Stromal cell of bone marrow (primary cell): Measurements from ENCODE around the gene GATC.
"Not testable (repeated sequence)": the region's sequence is repeated elsewhere in the genome, so short reads cannot be mapped to it uniquely, and the experiment has no call there.

Experiments used
- DNase-seq: peaks from one replicate; pipeline ENCODE4 v3.0.0-alpha.2; 2012; ENCODE audit warnings: low read depth

The GATC gene

DNA sequence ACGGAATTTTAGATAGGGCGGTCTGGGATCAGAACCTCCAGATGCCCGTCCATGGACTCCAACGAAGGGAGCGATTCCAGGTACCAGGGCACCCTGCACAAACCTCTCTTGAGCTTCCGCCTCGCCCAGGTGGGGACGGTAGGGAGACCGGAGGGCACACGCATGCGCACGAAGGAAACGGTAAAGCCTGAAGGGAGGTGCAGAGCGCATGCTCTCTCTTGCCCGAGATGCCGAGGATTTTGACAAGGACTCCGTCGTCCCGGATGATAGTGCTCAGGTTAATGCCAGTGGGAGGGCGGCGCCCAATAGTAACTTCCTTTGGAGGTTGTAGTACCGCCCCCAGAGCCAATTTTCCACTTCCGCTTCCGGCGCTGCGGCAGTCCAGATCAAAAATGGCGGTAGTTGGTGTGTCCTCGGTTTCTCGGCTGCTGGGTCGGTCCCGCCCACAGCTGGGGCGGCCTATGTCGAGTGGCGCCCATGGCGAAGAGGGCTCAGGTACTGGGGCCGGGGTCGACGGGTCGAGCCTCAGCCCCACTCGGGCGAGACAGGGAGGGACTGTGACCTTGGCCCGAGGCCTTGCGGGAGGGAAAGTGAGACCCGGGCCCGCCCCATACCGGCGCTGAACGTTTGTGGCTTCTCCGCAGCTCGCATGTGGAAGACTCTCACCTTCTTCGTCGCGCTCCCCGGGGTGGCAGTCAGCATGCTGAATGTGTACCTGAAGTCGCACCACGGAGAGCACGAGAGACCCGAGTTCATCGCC is 8.3 kb upstream of the GATC start, which contains the start of gene COX6A1:
Gene COX6A1, plus strand, starts transcription at position 379 of the 760 bp plus-strand sequence. Its CDS starts 14 bp downstream, at position 393.
- peak; percentile 95 for DNase-seq

DNA sequence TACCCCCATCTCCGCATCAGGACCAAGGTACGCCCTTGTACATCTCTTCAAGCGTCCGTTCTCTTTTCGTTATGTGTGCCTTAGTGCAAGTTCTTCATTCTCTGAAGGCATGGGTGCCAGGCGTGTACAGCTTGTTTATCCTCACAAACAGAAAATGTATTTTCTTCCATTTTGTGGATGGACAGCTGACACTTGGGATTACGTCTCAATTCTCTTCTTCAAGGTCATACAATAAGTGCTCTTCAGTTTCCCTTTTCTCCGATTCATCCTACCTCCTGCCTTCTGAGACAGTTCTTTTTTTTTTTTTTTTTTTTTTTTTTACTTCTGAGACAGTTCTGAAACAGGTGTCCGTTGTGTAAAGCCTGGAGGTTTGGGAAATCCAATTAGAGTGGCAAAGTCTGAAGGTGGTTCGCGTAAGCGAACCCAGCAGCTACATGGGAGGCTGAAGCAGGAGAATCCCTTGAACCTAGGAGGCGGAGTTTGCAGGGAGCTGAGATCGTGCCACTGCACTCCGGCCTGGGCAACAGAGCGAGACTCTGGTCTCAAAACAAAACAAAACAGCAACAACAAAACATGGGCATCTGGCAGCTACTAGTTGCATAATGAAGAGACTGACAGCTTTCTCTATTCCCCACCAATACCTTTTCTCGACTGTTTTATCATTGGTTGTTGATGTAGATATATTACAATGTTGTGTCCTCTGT is 7.6 kb upstream of the GATC start:
- DNase-seq, result no peak

DNA sequence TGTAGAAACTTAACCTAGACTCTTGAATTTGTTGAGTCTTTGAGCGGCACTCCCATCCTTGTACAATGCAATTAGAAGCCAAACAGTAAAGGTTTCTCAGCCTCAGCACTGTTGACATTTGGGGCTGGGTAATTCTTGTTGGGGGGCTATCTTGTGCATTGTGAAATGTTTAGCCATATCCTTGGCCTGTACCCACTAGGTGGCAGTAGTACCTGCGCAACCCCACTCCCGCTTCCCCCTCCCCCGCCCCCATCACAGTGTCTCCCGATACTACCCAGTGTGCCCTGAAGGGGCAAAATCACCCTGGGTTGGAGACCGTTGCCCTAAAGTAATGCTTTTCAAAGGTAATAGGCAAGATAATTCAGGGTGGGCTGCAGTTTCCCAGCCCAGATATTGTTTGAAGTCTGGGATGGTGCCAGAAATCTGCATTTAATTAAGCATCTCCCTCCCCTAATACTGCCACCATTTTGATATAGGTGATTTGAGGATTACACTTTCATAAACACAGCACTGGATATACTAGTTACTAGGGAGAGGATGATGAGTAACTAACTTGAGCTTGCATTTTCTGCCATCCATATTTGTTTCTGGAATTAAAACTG is 6.5 kb upstream of the GATC start:
- peak; percentile 12 for DNase-seq

DNA sequence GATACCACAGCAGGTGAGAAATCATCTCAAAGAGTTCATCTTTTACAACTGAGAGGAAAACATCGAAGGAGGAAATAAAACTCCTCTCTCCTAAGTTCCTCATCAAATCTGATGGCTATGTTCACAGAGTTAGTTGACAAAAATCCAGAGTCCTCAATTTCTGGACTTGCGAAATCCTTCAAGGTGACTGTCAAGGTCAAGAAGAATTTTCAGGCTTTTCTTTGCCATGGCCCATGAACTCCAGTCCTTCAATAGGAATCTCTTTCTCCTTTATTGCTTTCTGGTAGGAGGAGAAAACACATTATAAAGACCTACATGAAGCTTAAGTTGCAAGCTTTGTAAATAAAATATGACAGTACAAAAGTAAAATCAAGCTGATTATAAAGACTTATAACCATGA is 1.6 kb upstream of the GATC start:
- DNase-seq, result no peak

DNA sequence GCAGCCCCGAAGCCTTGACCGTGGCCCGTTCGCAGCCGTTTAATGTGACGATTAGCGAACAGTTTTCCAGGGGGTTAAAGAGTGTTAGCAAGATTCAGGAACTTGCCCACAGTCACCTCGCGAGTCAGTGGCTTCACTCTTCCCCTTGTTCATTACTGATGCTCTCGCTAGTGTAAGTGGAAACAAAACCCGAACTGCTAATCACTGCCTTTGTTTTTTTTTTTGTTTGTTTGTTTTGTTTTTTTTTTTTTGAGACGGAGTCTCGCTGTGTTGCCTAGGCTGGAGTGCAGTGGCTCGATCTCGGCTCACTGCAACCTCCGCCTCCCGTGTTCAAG is 567 bp downstream of the GATC start:
- DNase-seq, result not testable (repeated sequence)

DNA sequence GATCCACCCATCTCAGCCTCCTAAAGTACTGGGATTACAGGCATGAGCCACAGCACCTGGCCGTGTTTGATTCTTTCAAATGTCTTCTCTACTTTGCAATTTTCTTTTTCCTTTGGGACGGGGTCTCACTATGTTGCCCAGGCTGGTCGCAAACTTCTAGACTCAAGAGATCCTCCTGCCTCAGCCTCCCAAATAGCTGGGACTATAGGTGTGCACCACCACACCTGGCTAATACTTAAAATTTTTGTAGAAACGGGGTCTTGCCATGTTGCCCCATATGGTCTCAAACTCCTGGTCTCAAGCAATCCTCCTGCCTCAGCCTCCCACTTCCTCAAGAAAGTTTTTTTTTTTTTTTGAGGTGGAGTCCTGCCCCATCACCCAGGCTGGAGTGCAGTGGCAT is 1.7 kb downstream of the GATC start:
- no peak for DNase-seq

DNA sequence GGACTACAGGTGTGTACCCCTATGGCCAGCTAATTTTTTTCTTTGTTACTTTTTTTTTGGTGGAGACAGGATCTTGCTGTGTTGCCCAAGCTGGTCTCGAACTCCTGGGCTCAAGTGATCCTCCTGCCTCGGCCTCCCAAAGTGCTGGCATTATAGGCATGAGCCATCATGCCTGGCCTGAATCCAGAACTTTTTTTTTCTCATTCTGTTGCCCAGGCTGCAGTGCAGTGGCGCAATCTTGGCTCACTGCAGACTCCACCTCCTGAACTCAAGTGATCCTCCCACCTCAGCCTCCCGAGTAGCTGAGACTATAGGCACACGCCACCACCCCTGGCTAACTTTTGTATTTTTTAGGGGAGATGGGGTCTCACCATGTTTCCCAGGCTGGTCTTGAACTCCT is 6.3 kb downstream of the GATC start:
- not testable (repeated sequence) for DNase-seq

DNA sequence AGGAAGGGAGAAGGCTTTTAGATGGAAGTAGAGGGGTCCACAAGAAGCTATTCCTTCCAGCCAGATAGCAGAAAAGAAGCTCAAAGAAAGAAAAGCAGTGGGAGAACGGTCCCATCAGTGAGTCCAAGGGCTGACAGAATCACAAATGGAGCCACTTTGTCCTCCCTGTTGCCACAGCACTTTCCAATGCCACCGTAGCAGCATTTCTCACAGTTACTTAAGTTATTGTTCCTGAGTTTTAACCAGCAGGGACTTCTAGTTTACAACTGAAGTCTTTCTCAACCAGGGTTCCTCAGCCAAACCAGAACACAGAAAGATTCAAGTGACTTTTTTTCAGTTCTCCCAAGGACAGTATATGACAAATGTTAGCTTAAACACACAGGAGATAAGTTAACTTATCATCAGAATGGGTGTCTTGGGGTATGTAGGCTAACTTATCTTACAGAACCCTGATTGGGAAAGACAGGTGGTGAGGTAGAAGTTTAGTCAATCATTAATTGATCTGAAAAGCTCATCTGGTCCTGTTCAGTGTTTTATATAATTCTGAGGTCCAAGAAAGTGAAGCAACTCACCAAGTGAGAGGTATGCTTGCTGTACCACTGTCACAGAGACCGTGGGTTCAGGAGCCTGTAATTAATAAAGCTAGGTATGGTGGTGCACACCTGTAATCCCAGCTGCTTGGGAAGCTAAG is 7.0 kb downstream of the GATC start:
- no peak for DNase-seq

DNA sequence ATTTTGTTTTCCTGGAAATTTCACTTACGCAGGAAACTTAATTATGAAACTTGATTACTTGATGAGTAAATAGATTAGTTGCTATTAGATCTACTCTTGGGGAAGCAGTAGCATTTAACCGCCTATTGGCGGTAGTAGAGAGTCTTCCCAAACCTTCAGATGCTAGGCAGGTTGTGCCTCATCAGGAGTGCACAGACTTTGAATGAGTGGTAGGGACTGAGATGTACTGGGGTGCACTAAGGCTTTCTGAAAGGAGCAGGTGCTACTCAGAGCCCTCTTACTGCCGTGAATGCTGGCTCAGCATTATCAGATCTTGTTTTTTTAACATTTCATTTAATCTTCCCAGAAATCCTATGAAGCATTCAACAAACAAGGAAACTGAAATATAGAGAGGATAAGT is 7.7 kb downstream of the GATC start:
- DNase-seq, result no peak

DNA sequence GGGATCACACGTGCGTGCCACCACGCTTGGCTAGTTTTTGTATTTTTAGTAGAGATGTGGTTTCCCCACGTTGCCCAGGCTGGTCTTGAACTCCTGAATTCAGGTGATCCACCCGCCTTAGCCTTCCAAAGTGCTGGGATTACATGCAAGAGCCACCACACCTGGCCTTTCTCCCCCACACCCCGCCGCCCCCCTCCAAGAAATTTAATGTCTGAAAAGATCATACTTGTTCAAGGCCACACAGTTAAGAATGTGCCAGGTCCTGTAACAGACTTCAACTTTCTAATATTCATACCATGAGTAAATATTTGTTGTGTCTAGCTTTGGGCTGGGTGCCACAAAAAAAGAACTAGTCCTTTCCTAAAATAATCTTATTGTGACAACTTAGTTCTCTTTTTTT is 9.1 kb downstream of the GATC start:
- DNase-seq, result no peak

DNA sequence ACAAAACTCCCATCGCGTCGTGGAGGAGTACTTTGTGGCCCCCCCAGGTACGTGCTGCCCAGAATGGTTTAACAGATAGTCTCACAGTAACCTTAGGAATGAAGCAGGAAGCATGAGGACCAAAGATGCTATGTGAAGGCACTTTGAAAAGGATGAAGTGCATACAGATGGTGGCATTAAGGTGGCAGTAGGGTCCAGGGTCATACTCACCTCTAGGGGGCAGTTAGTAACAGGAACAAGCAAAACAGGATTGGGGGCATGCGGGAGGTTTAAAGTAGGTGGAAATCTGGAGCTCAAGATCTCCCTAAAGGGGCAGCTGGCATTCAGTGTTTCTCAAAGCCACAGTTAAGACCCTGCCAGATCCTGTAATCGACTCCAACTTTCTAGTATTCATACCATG is 10.9 kb downstream of the GATC start:
- DNase-seq, result no peak

DNA sequence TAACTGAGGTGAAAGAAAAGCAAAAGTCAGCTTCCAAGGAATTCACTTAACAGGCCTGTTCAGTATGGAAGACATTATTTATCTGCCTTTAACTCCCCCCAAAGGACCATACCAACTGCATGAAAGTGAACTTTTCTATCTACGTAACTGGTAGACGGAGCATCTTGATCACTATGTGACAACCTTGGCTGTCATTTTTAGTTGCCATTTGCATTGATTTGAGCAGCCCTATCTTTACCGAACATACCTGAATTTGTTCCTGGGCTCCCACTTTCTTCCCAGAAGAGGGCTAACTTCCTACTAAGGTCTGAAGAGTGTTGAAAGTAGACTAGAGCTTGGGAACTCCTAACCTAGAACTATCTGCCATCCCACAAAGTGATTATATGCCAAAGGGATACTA is 13.9 kb downstream of the GATC start:
- DNase-seq, result no peak

DNA sequence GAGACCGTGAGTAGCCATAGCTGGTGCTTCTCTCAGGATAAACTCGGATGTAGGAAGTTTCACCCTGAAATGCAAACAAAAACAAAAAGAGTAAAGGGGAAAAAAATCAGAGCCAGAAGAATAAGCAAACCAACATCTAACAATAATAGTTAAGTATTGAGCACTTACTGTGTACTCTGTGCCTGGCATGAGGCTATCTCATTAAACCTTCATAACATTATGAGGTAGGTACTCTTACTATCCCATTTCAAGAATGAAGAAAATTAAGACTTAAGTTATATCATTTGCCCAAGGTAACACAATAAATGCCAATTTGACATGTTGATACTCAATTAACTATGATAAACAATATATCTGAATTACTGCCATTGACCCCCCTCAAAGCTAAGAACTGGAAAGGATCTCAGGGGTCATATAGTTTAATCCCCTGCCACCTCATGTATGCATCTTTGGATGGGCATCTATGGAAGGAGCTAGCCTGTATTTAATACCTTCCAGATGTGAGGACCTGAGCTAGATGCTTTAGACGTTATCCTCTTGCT is 15.9 kb downstream of the GATC start:
- DNase-seq, result no peak

DNA sequence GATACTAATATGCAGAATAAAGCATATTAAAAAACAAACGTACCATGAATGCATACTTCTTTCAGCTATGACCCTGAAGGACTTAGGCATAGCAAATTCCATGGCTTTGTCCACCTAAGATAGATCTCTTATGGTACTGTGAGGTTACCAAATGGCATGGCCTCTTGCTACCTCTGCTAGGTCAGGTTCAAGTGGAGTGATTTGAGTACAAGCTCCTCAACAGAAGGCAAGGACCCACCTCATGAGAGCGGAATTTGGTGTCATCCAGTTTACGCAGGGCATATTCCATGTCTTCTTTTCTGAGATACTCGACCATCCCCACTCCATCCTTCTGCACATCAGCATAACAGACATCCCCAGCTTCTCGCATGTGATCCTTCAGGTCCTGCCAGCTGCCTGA is 17.5 kb downstream of the GATC start:
- DNase-seq, result no peak

DNA sequence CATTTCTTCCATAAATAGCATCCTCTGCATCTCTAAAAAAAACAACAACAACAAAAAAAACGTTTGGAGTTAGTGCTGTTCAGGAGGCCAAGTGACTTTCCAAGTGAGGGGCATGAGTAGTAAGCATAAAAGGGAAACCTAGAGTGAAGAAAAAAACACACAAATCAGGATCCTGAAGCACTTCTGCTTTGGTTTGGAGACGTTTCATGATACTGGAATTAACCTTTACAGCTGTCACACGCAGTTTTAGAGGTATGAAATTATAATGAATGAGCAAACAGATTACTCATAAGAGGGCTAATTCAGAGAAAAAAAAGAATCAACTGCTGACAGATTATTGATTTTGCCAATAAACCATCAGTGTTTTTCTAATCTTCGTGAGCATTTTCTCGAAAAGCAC is 19.5 kb downstream of the GATC start:
- no peak for DNase-seq

DNA sequence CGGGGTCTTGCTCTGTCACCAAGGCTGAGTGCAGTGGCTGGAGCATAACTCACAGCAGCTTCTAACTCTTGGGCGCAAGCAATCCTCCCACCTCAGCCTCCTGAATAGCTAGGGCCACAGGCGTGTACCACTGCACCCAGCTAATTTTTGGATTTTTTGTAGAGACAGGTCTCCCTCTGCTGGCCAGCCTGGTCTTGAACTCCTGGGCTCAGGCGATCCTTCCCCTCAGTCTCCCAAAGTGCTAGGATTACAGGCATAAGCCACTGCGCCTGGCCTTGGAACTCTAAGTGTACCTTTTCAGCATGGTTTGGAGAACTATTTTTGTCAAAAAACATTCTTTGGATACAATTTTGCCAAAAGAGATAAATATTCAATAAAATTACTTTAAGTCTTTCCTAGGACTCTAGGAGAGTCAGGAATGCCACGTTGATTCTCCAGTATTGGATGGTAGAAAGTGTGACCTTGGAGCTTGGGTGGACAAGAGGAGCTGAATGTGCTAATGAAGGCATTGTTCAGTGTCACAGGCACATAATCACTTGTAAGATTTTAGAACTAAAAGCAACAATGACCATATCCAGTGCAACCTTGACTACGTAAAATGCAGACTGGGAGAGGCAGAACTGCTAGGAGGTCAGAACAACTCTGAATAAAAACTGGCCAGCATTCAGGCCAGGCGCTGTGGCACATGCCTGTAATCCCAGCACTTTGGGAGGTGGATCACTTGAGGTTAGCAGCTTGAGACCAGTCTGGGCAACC is 20.5 kb downstream of the GATC start:
- no peak for DNase-seq

DNA sequence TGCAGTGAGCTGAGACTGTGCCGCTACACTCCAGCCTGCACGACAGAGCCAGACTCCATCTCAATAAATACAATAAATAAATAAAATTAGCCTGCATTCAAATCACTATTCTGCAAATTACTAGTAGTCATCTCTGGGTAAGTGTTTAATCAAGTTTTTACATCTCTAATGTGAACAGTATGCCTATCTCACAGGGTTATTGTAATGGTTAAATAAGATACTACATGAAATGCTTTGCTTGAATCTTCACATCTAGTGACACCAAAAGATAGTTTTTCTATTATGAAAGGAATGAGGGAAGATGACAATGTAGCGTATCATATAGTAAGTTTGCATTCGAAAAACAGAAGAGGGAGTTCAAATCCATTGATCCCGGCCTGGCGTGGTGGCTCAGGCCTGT is 21.2 kb downstream of the GATC start:
- no peak for DNase-seq

DNA sequence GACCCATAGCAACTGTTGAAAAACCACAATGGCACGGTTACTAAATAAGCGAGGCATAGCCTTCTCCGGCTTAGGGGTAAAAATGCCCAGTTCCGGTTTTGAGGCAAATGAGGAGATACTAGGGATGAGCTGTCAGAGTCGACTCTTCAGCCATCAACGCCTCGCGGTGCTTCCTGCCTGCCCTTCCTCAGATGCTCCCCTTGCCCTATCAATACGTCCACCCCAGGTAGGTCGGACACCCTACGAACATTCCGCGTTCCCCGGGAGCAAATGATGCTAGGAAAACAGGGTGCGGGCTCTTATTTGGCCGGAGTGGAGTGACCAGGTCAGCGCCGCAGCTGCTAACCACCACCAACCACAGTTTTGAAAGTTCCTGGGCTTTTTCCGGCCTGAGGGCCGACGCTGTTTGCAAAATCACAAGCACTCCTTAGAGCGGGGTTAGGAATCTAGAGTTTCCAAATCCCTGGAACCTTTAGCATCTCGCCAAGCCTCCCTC is 22.1 kb downstream of the GATC start:
- no peak for DNase-seq

DNA sequence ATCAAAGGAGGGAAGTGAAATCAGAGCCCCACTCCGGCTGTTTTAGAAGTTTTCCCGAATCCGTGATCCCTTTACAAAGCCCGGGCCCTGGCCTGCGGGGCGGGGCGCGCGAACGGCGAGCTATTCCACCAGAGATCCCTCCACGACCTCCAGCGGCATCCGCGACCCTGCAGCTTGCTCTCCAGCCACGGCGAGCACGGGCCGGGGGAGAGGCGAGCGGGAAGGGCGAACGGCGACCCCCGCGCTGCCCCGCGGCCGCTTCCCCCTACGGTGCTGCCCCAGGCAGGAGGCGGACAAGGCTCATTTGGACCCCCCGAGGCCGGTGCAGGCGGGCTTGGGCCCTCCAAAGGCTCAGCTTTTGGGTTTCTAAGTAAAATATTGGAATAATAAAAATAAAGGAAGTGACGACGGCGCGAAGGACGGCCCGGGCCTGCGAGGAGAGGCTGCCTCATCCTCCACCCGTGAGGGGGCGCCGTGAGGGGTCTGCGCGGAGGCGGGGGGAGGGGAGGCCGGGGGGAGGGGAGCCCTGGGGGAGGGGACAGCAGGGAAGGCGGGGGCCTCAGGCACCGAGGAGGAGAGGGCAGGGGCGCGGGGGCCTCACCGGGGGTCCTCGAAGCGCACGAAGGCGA is 22.7 kb downstream of the GATC start:
- DNase-seq, result no peak

DNA sequence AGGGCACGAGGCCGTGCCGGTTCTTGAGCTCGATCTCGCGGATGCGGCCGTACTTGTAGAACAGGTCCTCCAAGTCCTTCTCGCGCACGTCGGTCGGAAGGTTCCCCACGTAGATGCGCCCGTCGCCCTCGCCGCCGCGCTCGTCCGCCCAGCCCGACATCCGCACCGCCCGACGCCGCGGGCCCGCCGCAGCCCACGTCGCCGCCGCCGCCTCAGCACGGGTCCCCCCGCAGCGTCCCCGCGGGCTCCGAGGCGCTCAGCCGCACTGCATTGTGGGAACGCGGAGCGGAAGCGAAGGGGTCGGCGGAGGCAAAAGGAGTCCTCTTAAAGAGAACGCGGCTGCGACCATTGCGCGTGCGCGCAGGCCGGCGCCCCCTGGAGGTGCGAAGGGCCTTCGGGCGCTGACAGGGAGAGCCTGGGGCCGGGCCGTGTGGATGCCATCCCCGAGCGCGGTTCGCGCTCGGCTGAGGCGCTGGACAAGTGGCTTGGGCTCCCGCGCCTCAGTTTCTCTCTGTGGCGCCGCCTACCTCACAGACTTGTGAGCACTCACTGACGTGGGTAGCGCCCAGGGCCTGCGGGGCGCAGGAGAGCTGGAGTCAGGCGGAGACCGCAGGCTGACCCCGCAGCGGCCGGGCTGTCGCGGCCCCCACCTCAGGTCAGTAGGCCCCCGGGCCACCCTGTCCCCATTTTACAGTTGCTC is 23.4 kb downstream of the GATC start, which contains the start of gene SRSF9:
Gene SRSF9, minus strand, starts transcription at position 299 of the 700 bp plus-strand sequence. Its CDS starts 139 bp downstream, at position 160.
- peak; percentile 90 for DNase-seq
